Dendritic cell treated with granulocyte-macrophage colony-stimulating factor and Interleukin-4, amounts not matched to agents 40 ng/mL and 50 ng/mL, for 4 days (primary cell): ENCODE data around the gene NAB2.
"Not testable (repeated sequence)": the region's sequence is repeated elsewhere in the genome, so short reads cannot be mapped to it uniquely, and the experiment has no call there.

ENCODE experiments used
- H3K27ac Mint-ChIP-seq: one replicate; pipeline ENCODE4 v1.8.0; 2022; ENCODE audit warnings: mild to moderate bottlenecking, mixed read lengths
- H3K27me3 Mint-ChIP-seq: one replicate; pipeline ENCODE4 v1.8.0; 2022; ENCODE audit warnings: mild to moderate bottlenecking, mixed read lengths
- H3K36me3 Mint-ChIP-seq: one replicate; pipeline ENCODE4 v1.8.0; 2022; ENCODE audit warnings: low read depth, mixed read lengths
- H3K4me1 Mint-ChIP-seq: one replicate; pipeline ENCODE4 v1.8.0; 2022; ENCODE audit warnings: low read depth, mixed read lengths
- H3K4me3 Mint-ChIP-seq: one replicate; pipeline ENCODE4 v1.8.0; 2022; ENCODE audit warnings: mild to moderate bottlenecking, moderate library complexity, mixed read lengths
- H3K9me3 Mint-ChIP-seq: one replicate; pipeline ENCODE4 v1.8.0; 2022; ENCODE audit warnings: mixed read lengths
- intact Hi-C: fragments of 100-400 bp; cut with micrococcal nuclease; formaldehyde crosslinking; loops from one replicate; pipeline ENCODE4 v1.15.0; 2022

NAB2 gene

DNA sequence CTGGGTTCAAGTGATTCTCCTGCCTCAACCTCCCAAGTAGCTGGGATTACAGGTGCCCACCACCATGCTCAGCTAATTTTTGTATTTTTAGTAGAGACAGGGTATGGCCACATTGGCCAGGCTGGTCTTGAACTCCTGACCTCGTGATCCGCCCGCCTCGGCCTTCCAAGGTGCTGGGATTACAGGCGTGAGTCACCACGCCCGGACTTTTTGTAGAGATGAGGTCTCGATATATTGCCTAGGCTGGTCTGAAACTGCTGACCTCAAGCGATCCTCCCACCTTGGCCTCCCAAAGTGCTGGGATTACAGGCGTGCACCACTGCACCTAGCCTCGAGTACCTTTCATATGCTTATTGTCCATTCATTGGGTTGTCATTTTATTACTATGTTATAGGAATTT is 31.8 kb downstream of the NAB2 start:
- H3K4me3 Mint-ChIP-seq, intact Hi-C loops, H3K9me3 Mint-ChIP-seq, H3K36me3 Mint-ChIP-seq, H3K27ac Mint-ChIP-seq: not testable (repeated sequence)
- Mint-ChIP-seq H3K27me3 (peaks cover 12% of the 10 kb centered on the region), H3K4me1 (peaks cover 33% of the 10 kb centered on the region)

DNA sequence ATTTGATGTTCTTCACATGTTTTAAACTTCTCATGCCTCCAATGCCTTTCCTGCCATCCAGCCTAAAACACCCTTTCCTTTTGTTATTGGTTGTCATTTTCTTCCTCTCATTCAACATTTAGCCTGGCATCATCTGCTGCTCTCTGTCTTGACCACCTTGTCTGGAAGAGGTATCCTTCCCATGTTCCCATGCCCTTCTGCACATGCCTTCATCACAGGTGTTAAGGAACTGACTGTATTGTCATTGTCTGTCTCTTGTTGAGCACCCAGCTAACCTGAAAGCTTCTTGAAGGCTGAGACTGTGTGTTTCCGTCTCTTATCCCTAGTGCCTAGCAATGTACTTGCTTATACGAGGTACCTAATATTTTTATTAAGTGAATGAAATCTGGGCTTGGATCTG is 34.9 kb downstream of the NAB2 start:
- intact Hi-C loops: loop anchor here (2.0 kb wide), 2 partner anchors 51 to 59 kb away; no protein-coding TSS in a partner anchor
- no peak overlapping the region for H3K4me3 Mint-ChIP-seq
- H3K27me3 Mint-ChIP-seq: peaks cover 7% of the 10 kb centered on the region
- H3K36me3 Mint-ChIP-seq: peaks cover 5% of the 10 kb centered on the region
- peaks cover 19% of the 10 kb centered on the region for H3K4me1 Mint-ChIP-seq
- H3K9me3 Mint-ChIP-seq: peaks cover 9% of the 10 kb centered on the region
- no peak overlapping the region for H3K27ac Mint-ChIP-seq

DNA sequence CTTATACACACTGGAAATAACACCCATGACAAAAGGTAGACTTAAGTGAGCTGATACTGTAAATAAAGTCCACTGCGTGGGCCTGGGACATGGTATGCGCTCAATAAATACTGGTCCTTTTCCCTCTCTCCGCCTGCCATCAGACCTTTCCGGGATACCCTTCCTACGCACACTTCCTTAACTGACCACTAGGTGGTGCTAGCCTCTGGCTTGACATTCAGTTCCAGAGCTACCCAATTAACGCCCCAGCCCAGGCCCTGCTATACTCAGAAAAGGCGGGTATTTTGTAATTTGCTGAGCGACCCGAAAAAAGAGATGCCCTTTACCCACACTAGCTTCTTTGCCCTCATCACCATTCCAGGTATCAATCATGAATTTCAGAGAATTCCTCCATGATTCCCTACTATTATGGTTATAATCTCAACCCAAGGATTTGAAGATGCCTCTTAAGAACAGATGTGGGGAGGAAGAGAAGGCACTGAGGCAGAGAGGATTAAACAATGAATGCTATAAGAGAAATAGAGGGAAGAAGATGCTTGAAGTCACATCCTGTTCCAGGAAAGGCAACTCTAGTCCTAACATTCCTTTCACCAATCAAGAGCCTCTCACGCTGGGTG is 35.5 kb downstream of the NAB2 start:
- no peak overlapping the region for H3K4me3 Mint-ChIP-seq
- H3K27ac Mint-ChIP-seq: no peak overlapping the region
- peaks cover 9% of the 10 kb centered on the region for H3K9me3 Mint-ChIP-seq
- peaks cover 13% of the 10 kb centered on the region for H3K4me1 Mint-ChIP-seq
- peaks cover 7% of the 10 kb centered on the region for H3K27me3 Mint-ChIP-seq
- H3K36me3 Mint-ChIP-seq: peaks cover 9% of the 10 kb centered on the region
- intact Hi-C loops: loop anchor here (2.0 kb wide), 2 partner anchors 50 to 58 kb away; no protein-coding TSS in a partner anchor

DNA sequence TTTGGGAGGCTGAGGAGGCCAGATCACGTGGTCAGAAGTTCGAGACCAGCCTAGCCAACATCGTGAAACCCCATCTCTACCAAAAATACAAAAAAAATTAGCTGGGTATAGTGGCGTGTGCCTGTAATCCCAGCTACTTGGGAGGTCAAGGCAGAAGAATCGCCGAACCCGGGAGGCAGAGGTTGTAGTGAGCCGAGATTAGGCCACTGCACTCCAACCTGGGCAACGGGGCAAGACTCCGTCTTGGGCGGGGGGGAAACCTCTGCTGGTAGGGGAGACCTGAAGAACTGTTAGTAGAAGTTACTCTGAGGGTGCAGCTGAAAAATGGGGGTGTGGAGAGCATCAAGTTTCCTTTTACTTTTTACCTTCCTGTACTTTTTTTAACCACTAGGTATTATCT is 37.1 kb downstream of the NAB2 start:
- H3K4me3 Mint-ChIP-seq: no peak overlapping the region
- intact Hi-C loops: no loop called here
- H3K9me3 Mint-ChIP-seq: peaks cover 9% of the 10 kb centered on the region
- peaks cover 26% of the 10 kb centered on the region for H3K4me1 Mint-ChIP-seq
- H3K27me3 Mint-ChIP-seq: peaks cover 7% of the 10 kb centered on the region
- peaks cover 11% of the 10 kb centered on the region for H3K36me3 Mint-ChIP-seq
- no peak overlapping the region for H3K27ac Mint-ChIP-seq

DNA sequence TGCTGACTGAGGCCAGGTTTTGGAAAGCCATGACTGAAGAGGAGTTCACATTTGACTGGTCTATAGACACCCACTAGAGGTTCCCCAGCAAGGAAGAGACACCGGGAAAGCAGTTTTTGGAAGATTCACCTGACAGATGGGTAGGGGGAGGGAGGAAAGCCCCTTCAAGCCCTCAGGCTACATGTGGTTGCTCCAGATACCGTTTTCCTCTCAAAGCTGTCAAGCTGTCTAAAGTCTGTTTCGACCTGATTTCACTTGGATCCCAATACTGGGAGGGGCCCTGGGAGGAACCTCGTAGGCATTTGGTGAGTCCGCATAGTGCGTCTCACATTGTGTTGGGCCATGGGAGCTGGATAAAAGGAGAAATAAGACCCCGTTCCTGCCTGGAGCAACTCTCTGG is 37.6 kb downstream of the NAB2 start:
- peaks cover 7% of the 10 kb centered on the region for H3K27me3 Mint-ChIP-seq
- peaks cover 9% of the 10 kb centered on the region for H3K9me3 Mint-ChIP-seq
- H3K4me1 Mint-ChIP-seq: peaks cover 31% of the 10 kb centered on the region
- no peak overlapping the region for H3K4me3 Mint-ChIP-seq
- H3K27ac Mint-ChIP-seq: peak overlapping the region; percentile 65
- peaks cover 16% of the 10 kb centered on the region for H3K36me3 Mint-ChIP-seq
- intact Hi-C loops: no loop called here

- H3K4me3 Mint-ChIP-seq: peak overlapping the region; percentile 84
- peaks cover 37% of the 10 kb centered on the region for H3K4me1 Mint-ChIP-seq
- peaks cover 22% of the 10 kb centered on the region for H3K36me3 Mint-ChIP-seq
- H3K27me3 Mint-ChIP-seq: peaks cover 7% of the 10 kb centered on the region
- peak overlapping the region; percentile 65 for H3K27ac Mint-ChIP-seq
- H3K9me3 Mint-ChIP-seq: peaks cover 9% of the 10 kb centered on the region
- intact Hi-C loops: loop anchor here (1.0 kb wide), 1 partner anchor 8 kb away; no protein-coding TSS in a partner anchor
Observed at GRCh38 chr12:57127101-57127725, 38.3 kb downstream of the NAB2 start.

- Mint-ChIP-seq H3K9me3 (peaks cover 9% of the 10 kb centered on the region), H3K4me3 (peak within 1 kb of the TSS; percentile 84), H3K27me3 (peaks cover 7% of the 10 kb centered on the region), H3K27ac (peak within 1 kb of the TSS; percentile 65), H3K4me1 (peaks cover 45% of the 10 kb centered on the region), H3K36me3 (peaks cover 29% of the 10 kb centered on the region)
- intact Hi-C loops: loop anchor here (1.0 kb wide), 1 partner anchor 9 kb away; no protein-coding TSS in a partner anchor
Observed at GRCh38 chr12:57127726-57128518, 39.0 kb downstream of the NAB2 start, which contains the start of gene LRP1. LRP1 (plus strand) TSS chr12:57128483; CDS start chr12:57128965, 482 bp downstream.

GRCh38 chr12:57128519-57129247 is 39.8 kb downstream of the NAB2 start:
- peak overlapping the region; percentile 84 for H3K4me3 Mint-ChIP-seq
- peaks cover 37% of the 10 kb centered on the region for H3K36me3 Mint-ChIP-seq
- H3K4me1 Mint-ChIP-seq: peaks cover 52% of the 10 kb centered on the region
- intact Hi-C loops: no loop called here
- H3K27me3 Mint-ChIP-seq: peaks cover 7% of the 10 kb centered on the region
- H3K9me3 Mint-ChIP-seq: peaks cover 5% of the 10 kb centered on the region
- H3K27ac Mint-ChIP-seq: peak overlapping the region; percentile 65

- Mint-ChIP-seq H3K4me3 (peak overlapping the region; percentile 84), H3K36me3 (peaks cover 44% of the 10 kb centered on the region), H3K4me1 (peaks cover 59% of the 10 kb centered on the region), H3K27ac (peak overlapping the region; percentile 65), H3K9me3 (no peaks in the 10 kb centered on the region), H3K27me3 (peaks cover 7% of the 10 kb centered on the region)
- intact Hi-C loops: no loop called here
Observed at GRCh38 chr12:57129321-57129842, 40.5 kb downstream of the NAB2 start.

DNA sequence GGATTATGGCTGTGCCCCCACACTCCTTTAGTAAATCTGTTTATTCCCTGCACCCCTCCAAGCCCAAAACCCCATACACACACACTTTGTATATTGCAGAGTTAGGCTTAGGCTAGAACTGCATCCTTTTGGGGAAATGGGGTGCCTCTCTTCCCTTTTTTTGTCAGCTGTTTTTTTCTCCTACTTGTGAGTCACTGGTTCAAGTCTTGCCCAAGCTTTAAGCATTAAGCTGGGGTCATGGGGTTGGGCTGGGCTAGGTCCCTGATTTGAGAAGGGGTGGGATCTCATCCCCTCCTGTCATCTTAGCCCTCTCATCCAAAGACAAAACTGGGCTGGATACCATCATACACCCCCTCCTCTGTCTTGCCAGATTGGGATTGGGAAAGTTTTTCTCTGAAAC is 41.0 kb downstream of the NAB2 start:
- intact Hi-C loops: no loop called here
- H3K27ac Mint-ChIP-seq: peak overlapping the region; percentile 65
- peaks cover 64% of the 10 kb centered on the region for H3K4me1 Mint-ChIP-seq
- no peaks in the 10 kb centered on the region for H3K9me3 Mint-ChIP-seq
- peaks cover 49% of the 10 kb centered on the region for H3K36me3 Mint-ChIP-seq
- H3K4me3 Mint-ChIP-seq: peak overlapping the region; percentile 84
- H3K27me3 Mint-ChIP-seq: peaks cover 5% of the 10 kb centered on the region

- peak overlapping the region; percentile 65 for H3K27ac Mint-ChIP-seq
- intact Hi-C loops: no loop called here
Observed at GRCh38 chr12:57130941-57131340, 42.0 kb downstream of the NAB2 start.

DNA sequence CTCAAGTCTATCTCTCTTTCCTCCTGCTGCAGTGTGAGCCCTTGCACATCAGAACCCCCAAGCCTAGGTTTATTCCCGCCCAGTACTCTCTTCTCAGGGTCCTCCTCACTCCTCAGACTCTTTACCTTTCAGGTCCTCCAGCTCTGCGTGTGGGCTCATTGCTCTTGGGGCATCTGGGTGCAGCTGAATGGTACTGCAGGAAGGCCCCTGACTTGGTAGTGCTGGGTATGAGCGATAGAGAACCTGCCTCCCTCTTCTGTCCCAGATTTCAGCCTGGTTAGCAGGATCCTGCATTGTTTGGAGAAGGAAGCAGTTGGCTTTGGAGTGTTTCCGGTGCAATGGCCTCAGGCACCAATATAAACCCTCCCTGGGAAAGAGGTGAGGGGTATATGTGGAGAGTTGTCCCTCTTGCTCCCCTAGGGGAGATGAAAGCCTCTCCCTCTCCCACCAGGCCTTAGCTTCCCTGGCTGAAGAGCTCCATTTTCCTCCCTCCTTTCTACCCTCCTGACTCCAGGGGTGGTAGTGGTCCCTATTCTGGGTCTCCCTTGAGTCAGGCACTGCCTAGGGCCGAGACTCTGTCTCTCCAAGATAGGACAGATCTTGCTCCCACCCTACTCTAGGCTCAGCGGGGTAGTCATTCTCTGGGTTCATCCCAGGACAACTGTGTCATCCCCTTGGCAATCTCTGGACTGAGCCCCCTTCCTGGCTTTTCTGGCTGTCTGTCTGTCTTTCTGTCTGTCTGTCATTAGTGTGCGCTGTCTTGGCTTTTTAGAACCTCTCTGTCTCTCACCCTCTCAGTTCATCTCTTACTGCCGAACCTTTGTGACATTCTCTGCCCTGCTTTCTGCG is 43.2 kb downstream of the NAB2 start:
- intact Hi-C loops: no loop called here
- peak overlapping the region; percentile 65 for H3K27ac Mint-ChIP-seq
- peak overlapping the region; percentile 24 for H3K4me3 Mint-ChIP-seq

More at GRCh38 chr12:57130941-57131340, 42.0 kb downstream of the NAB2 start:
- peak overlapping the region; percentile 84 for H3K4me3 Mint-ChIP-seq
- H3K27me3 Mint-ChIP-seq: no peaks in the 10 kb centered on the region
- no peaks in the 10 kb centered on the region for H3K9me3 Mint-ChIP-seq
- peaks cover 72% of the 10 kb centered on the region for H3K4me1 Mint-ChIP-seq
- peaks cover 59% of the 10 kb centered on the region for H3K36me3 Mint-ChIP-seq

More for the DNA sequence above, 43.2 kb downstream of the NAB2 start:
- H3K4me1 Mint-ChIP-seq: peaks cover 75% of the 10 kb centered on the region
- peaks cover 64% of the 10 kb centered on the region for H3K36me3 Mint-ChIP-seq
- no peaks in the 10 kb centered on the region for H3K27me3 Mint-ChIP-seq
- no peaks in the 10 kb centered on the region for H3K9me3 Mint-ChIP-seq
